Esophagus muscularis mucosa (tissue), 4 donors: Measurements from ENCODE around the gene MACROD2. TPM values are rescaled to one million over a fixed set of nuclear protein-coding genes. Genes with fewer than 3 reads are reported as not detected.

Source experiments
- DNase-seq: peaks from one replicate; pipeline ENCODE4 v3.0.0-alpha.2; 2017; ENCODE audit errors: extremely low spot score
- H3K27ac ChIP-seq, 4 donors: fragments of 200-600 bp; sonication (generic); replicated peaks in 1 of 4; 1 replicate in 3 of 4; 2 replicates in 1 of 4; pipeline ENCODE4 v1.5.1; 2016 to 2019; ENCODE audit warnings: mild to moderate bottlenecking in 1 of 4
- H3K27me3 ChIP-seq, 4 donors: fragments of 200-600 bp; sonication (generic); one replicate each; pipeline versions ENCODE4 v1.5.1 to v1.6.0; 2016 to 2019
- H3K36me3 ChIP-seq, 4 donors: fragments of 200-600 bp; sonication (generic); one replicate each; pipeline ENCODE4 v1.5.1; 2016 to 2019
- H3K4me1 ChIP-seq, 4 donors: fragments of 200-600 bp; sonication (generic); one replicate each; pipeline ENCODE4 v1.5.1; 2016 to 2019
- H3K4me3 ChIP-seq, 4 donors: fragments of 200-600 bp; sonication (generic); 1 replicate in 2 of 4; 2 replicates in 2 of 4; pipeline ENCODE4 v1.5.1; 2016 to 2019; ENCODE audit warnings: mild to moderate bottlenecking in 4 of 4, moderate library complexity in 1 of 4
- H3K9me3 ChIP-seq, 4 donors: fragments of 200-600 bp; sonication (generic); 1 replicate in 3 of 4; 2 replicates in 1 of 4; pipeline ENCODE4 v1.5.1; 2016 to 2019
- CTCF ChIP-seq, 3 experiments: fragments of 200-600 bp in 2 of 3; fragments of 450-650 bp in 1 of 3; sonication (generic) in 2 of 3; IDR thresholded peaks; one replicate each; pipeline ENCODE4 v1.5.1; 2017 to 2019; ENCODE audit warnings: antibody characterized with exemption in 3 of 3, mild to moderate bottlenecking in 2 of 3, moderate library complexity in 1 of 3
- EP300 ChIP-seq: sonication (generic); formaldehyde crosslinking; IDR thresholded peaks from one replicate; pipeline ENCODE4 v1.6.1; 2017; ENCODE audit warnings: antibody characterized with exemption
- POLR2A ChIP-seq: fragments of 450-650 bp; IDR thresholded peaks from one replicate; pipeline ENCODE4 v1.6.1; 2017; ENCODE audit warnings: antibody characterized with exemption, moderate library complexity, mild to moderate bottlenecking, low read depth
- POLR2AphosphoS5 ChIP-seq, 2 donors: sonication (generic); formaldehyde crosslinking; IDR thresholded peaks; one replicate each; pipeline ENCODE4 v1.6.1; 2017; ENCODE audit warnings: antibody characterized with exemption in 2 of 2
- WGBS: methylation state at CpG from one replicate; pipeline ENCODE4 v1.1.5; 2018; 5-methylcytosine and 5-hydroxymethylcytosine counted together
- intact Hi-C: fragments of 100-400 bp; cut with DNase I; formaldehyde crosslinking; loops from one replicate; pipeline ENCODE4 v1.15.1; 2023
- total RNA-seq, 4 donors: library from RNA; depleted of rRNA; stranded (reverse); fragments of >200 nt; gene quantifications; one replicate each; pipeline versions ENCODE4 v1.1.0 to v1.2.1, GENCODE V29; 2016

Gene MACROD2
- total RNA-seq, 4 donors from 2014 or later = 1.4 to 3.6 (median 2.6) TPM

- H3K9me3 ChIP-seq = no peaks in the 10 kb centered on the region
- H3K36me3 ChIP-seq = no peaks in the 10 kb centered on the region
- no peaks in the 10 kb centered on the region for H3K27me3 ChIP-seq
- no peak overlapping the region for H3K4me3 ChIP-seq
- H3K4me1 ChIP-seq = peaks cover 0 to 13% (median 9%) of the 10 kb centered on the region in 4 donors
- TF ChIP-seq EP300 (no peak), POLR2A (no peak), CTCF (IDR thresholded peaks at IDR 0.05) (no peak), POLR2AphosphoS5 (IDR thresholded peaks at IDR 0.05) (no peak)
- peak; percentile 7 for DNase-seq
- intact Hi-C loops = no loop called here
- H3K27ac ChIP-seq = no peak overlapping the region
- 89% methylated on average over 3 of the region's 3 CpGs for WGBS
Observed at GRCh38 chr20:15927893-15928650, 1932.8 kb downstream of the MACROD2 start.

GRCh38 chr20:15928946-15929345 is 1933.6 kb downstream of the MACROD2 start:
- no peak for TF ChIP-seq EP300
- TF ChIP-seq POLR2AphosphoS5 (IDR thresholded peaks at IDR 0.05) = no peak
- TF ChIP-seq POLR2A = no peak
- TF ChIP-seq CTCF (IDR thresholded peaks at IDR 0.05) = no peak
- no peaks in the 10 kb centered on the region for H3K9me3 ChIP-seq
- no peak overlapping the region for H3K4me3 ChIP-seq
- intact Hi-C loops = no loop called here
- H3K4me1 ChIP-seq = peaks cover 0 to 13% (median 9%) of the 10 kb centered on the region in 4 donors
- no peaks in the 10 kb centered on the region for H3K36me3 ChIP-seq
- peak; percentile 82 for DNase-seq
- no peak overlapping the region for H3K27ac ChIP-seq
- no peaks in the 10 kb centered on the region for H3K27me3 ChIP-seq

GRCh38 chr20:15930311-15931305 is 1935.3 kb downstream of the MACROD2 start:
- 13% methylated on average over 2 of the region's 2 CpGs for WGBS
- Histone ChIP-seq H3K9me3 (no peaks in the 10 kb centered on the region), H3K27me3 (no peaks in the 10 kb centered on the region), H3K27ac (no peak overlapping the region), H3K4me1 (peaks cover 0 to 13% (median 9%) of the 10 kb centered on the region in 4 donors), H3K36me3 (no peaks in the 10 kb centered on the region), H3K4me3 (no peak overlapping the region)
- intact Hi-C loops = no loop called here
- DNase-seq = peak; percentile 79
- no peak for TF ChIP-seq POLR2AphosphoS5 (IDR thresholded peaks at IDR 0.05)
- peak; percentile 54 to 57 (median 57) for TF ChIP-seq CTCF (IDR thresholded peaks at IDR 0.05)

- intact Hi-C loops = no loop called here
- TF ChIP-seq POLR2AphosphoS5 (IDR thresholded peaks at IDR 0.05) (no peak), POLR2A (no peak), EP300 (no peak), CTCF (IDR thresholded peaks at IDR 0.05) (no peak)
- H3K36me3 ChIP-seq = no peaks in the 10 kb centered on the region
- no peaks in the 10 kb centered on the region for H3K9me3 ChIP-seq
- 98% methylated on average over 4 of the region's 4 CpGs for whole genome bisulfite sequencing
- peak; percentile 70 for DNase-seq
- H3K27ac ChIP-seq = no peak overlapping the region
- no peak overlapping the region for H3K4me3 ChIP-seq
- H3K4me1 ChIP-seq = peaks cover 0 to 13% (median 9%) of the 10 kb centered on the region in 4 donors
- no peaks in the 10 kb centered on the region for H3K27me3 ChIP-seq
Observed at GRCh38 chr20:15931897-15932296, 1936.6 kb downstream of the MACROD2 start.
